SU-DHL-6 (cell line): ENCODE results near the gene ZNF554.

Source experiments
- H2AFZ ChIP-seq: fragments of 200-600 bp; sonication (generic); 2 replicates; pipeline ENCODE4 v1.6.1; 2014; ENCODE audit warnings: low read depth, mild to moderate bottlenecking, moderate library complexity, mixed read lengths, antibody characterized with exemption, low read length; ENCODE audit not compliant: severe bottlenecking
- H3F3A ChIP-seq: fragments of 200-600 bp; shearing (Covaris generic); 2 replicates; pipeline ENCODE4 v1.6.0; 2016; ENCODE audit warnings: antibody characterized with exemption, mild to moderate bottlenecking; ENCODE audit not compliant: insufficient read depth
- H3K27ac ChIP-seq: fragments of 200-600 bp; sonication (generic); 2 replicates; pipeline ENCODE4 v1.5.1; 2016; ENCODE audit warnings: low read depth, mild to moderate bottlenecking, low read length, moderate library complexity, mixed read lengths
- H3K27me3 ChIP-seq: fragments of 200-600 bp; sonication (generic), shearing (Covaris generic); 2 replicates; pipeline ENCODE4 v1.6.0; 2014; ENCODE audit warnings: mild to moderate bottlenecking, low read length
- H3K36me3 ChIP-seq: fragments of 200-600 bp; sonication (generic); 2 replicates; pipeline ENCODE4 v1.6.1; 2014; ENCODE audit warnings: mild to moderate bottlenecking, low read length, mixed read lengths
- H3K4me2 ChIP-seq: fragments of 300-600, 200-600 bp; shearing (Covaris generic), sonication (generic); 2 replicates; pipeline ENCODE4 v1.6.0; 2014; ENCODE audit warnings: low read length, low read depth, mild to moderate bottlenecking; ENCODE audit not compliant: poor library complexity, severe bottlenecking
- H3K4me3 ChIP-seq: fragments of 200-600 bp; sonication (generic); 2 replicates; pipeline ENCODE4 v1.5.1; 2014; ENCODE audit warnings: antibody characterized with exemption, low read length, mild to moderate bottlenecking, mixed read lengths; ENCODE audit not compliant: insufficient read depth, poor library complexity, severe bottlenecking
- H3K79me2 ChIP-seq: fragments of 200-600 bp; sonication (generic); 2 replicates; pipeline ENCODE4 v1.6.1; 2014; ENCODE audit warnings: mild to moderate bottlenecking, low read length, moderate library complexity; ENCODE audit not compliant: insufficient read depth
- H3K9ac ChIP-seq: fragments of 200-600 bp; sonication (generic); 2 replicates; pipeline ENCODE4 v1.7.0; 2014; ENCODE audit warnings: mild to moderate bottlenecking, low read length
- H3K9me2 ChIP-seq: fragments of 200-600 bp; sonication (generic); replicated peaks from 2 replicates; pipeline ENCODE4 v1.6.1; 2014; ENCODE audit warnings: low read length; ENCODE audit not compliant: insufficient read depth
- H3K9me3 ChIP-seq: fragments of 200-600 bp; sonication (generic); 2 replicates; pipeline ENCODE4 v1.6.1; 2014; ENCODE audit warnings: low read length, mixed read lengths; ENCODE audit not compliant: insufficient read depth
- H4K20me1 ChIP-seq: fragments of 200-600 bp; sonication (generic); 2 replicates; pipeline ENCODE4 v1.6.1; 2014; ENCODE audit warnings: low read depth, mild to moderate bottlenecking, antibody characterized with exemption, low read length, moderate library complexity, mixed read lengths
- EZH2phosphoT487 ChIP-seq: fragments of 200-600 bp; sonication (generic), shearing (Covaris generic); conservative IDR thresholded peaks from 2 replicates; pipeline ENCODE4 v1.6.1; 2018; ENCODE audit warnings: mild to moderate bottlenecking, antibody characterized with exemption, low read length, moderate library complexity, mixed read lengths
- TF ChIP-seq, protein P1 (sequence below): fragments of 200-600 bp; sonication (generic); IDR thresholded peaks from one replicate; pipeline ENCODE4 v1.5.1; 2017; ENCODE audit warnings: antibody characterized with exemption, mild to moderate bottlenecking, low read length, moderate library complexity; ENCODE audit not compliant: insufficient read depth, poor library complexity, severe bottlenecking

The ZNF554 gene

GRCh38 chr19:2812414-2813234 lies 7.0 kb upstream of the ZNF554 start:
- Histone ChIP-seq H2AFZ (no peak overlapping the region), H3K9ac (no peak overlapping the region), H3K27me3 (no peaks in the 10 kb centered on the region), H3K9me2 (no peaks in the 10 kb centered on the region), H3K4me3 (no peak overlapping the region), H3F3A (no peaks in the 10 kb centered on the region), H3K9me3 (no peaks in the 10 kb centered on the region), H3K79me2 (no peaks in the 10 kb centered on the region), H4K20me1 (no peaks in the 10 kb centered on the region), H3K36me3 (no peaks in the 10 kb centered on the region), H3K4me2 (no peak overlapping the region), H3K27ac (no peak overlapping the region)
- TF ChIP-seq EZH2phosphoT487 = no peak
- TF ChIP-seq, protein P1, sequence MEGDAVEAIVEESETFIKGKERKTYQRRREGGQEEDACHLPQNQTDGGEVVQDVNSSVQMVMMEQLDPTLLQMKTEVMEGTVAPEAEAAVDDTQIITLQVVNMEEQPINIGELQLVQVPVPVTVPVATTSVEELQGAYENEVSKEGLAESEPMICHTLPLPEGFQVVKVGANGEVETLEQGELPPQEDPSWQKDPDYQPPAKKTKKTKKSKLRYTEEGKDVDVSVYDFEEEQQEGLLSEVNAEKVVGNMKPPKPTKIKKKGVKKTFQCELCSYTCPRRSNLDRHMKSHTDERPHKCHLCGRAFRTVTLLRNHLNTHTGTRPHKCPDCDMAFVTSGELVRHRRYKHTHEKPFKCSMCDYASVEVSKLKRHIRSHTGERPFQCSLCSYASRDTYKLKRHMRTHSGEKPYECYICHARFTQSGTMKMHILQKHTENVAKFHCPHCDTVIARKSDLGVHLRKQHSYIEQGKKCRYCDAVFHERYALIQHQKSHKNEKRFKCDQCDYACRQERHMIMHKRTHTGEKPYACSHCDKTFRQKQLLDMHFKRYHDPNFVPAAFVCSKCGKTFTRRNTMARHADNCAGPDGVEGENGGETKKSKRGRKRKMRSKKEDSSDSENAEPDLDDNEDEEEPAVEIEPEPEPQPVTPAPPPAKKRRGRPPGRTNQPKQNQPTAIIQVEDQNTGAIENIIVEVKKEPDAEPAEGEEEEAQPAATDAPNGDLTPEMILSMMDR = no peak

GRCh38 chr19:2813235-2814160 lies 6.2 kb upstream of the ZNF554 start:
- no peaks in the 10 kb centered on the region for H3K9me3 ChIP-seq
- no peak overlapping the region for H3K4me3 ChIP-seq
- no peaks in the 10 kb centered on the region for H3K79me2 ChIP-seq
- TF ChIP-seq EZH2phosphoT487 = no peak
- TF ChIP-seq, protein P1 = no peak
- H3F3A ChIP-seq = no peaks in the 10 kb centered on the region
- no peak overlapping the region for H3K4me2 ChIP-seq
- H3K36me3 ChIP-seq = no peaks in the 10 kb centered on the region
- no peaks in the 10 kb centered on the region for H3K9me2 ChIP-seq
- no peak overlapping the region for H2AFZ ChIP-seq
- H3K27ac ChIP-seq = no peak overlapping the region
- no peak overlapping the region for H3K9ac ChIP-seq
- no peaks in the 10 kb centered on the region for H4K20me1 ChIP-seq
- no peaks in the 10 kb centered on the region for H3K27me3 ChIP-seq

- Histone ChIP-seq H3K27ac (no peak overlapping the region), H3K36me3 (no peaks in the 10 kb centered on the region), H4K20me1 (no peaks in the 10 kb centered on the region), H3K4me2 (no peak overlapping the region), H3K27me3 (no peaks in the 10 kb centered on the region), H3K9me3 (no peaks in the 10 kb centered on the region), H3K4me3 (no peak overlapping the region), H3K9ac (no peak overlapping the region), H3K79me2 (no peaks in the 10 kb centered on the region), H2AFZ (no peak overlapping the region), H3K9me2 (no peaks in the 10 kb centered on the region), H3F3A (no peaks in the 10 kb centered on the region)
- TF ChIP-seq EZH2phosphoT487 = no peak
- TF ChIP-seq, protein P1 = no peak
Measured at GRCh38 chr19:2814426-2814825, 5.2 kb upstream of the ZNF554 start.
